Ectodermal cell (in vitro differentiated cells): ENCODE data around the gene NEO1.

Experiments
- H3K27ac ChIP-seq: 2 replicates; pipeline ENCODE4 v1.7.0; 2013; ENCODE audit warnings: mild to moderate bottlenecking, low read depth, low read length; ENCODE audit not compliant: insufficient read depth, poor library complexity, severe bottlenecking
- H3K27me3 ChIP-seq: 2 replicates; pipeline ENCODE4 v1.7.0; 2013; ENCODE audit warnings: mild to moderate bottlenecking, low read length; ENCODE audit not compliant: insufficient read depth, control insufficient read depth, poor library complexity, severe bottlenecking
- H3K36me3 ChIP-seq: one replicate; pipeline ENCODE4 v1.7.0; 2013; ENCODE audit warnings: low read length; ENCODE audit not compliant: control insufficient read depth, insufficient read depth
- H3K4me1 ChIP-seq: one replicate; pipeline ENCODE4 v1.7.0; 2013; ENCODE audit warnings: low read length; ENCODE audit not compliant: control insufficient read depth, insufficient read depth
- H3K4me3 ChIP-seq: 2 replicates; pipeline ENCODE4 v1.7.0; 2013; ENCODE audit warnings: low read depth, low read length, control low read depth; ENCODE audit not compliant: insufficient read depth
- H3K9me3 ChIP-seq: 2 replicates; pipeline ENCODE4 v1.7.0; 2013; ENCODE audit warnings: mild to moderate bottlenecking, low read length, moderate library complexity; ENCODE audit not compliant: control insufficient read depth
- WGBS, 2 experiments: methylation state at CpG; one replicate each; pipeline ENCODE4 v1.1.7; 2013; ENCODE audit warnings: missing lambda C conversion rate in 2 of 2; 5-methylcytosine and 5-hydroxymethylcytosine counted together

NEO1 gene

GRCh38 chr15:73323956-73324355, 271.7 kb downstream of the NEO1 start:
- H3K27ac ChIP-seq: no peak overlapping the region
- H3K36me3 ChIP-seq: no peaks in the 10 kb centered on the region
- H3K9me3 ChIP-seq: no peaks in the 10 kb centered on the region
- 94 to 95% methylated on average over 16 of the region's 16 CpGs for WGBS, 2 experiments
- no peaks in the 10 kb centered on the region for H3K4me1 ChIP-seq
- H3K27me3 ChIP-seq: no peaks in the 10 kb centered on the region
- H3K4me3 ChIP-seq: no peak overlapping the region

- Histone ChIP-seq H3K4me3 (no peak overlapping the region), H3K27me3 (no peaks in the 10 kb centered on the region), H3K27ac (no peak overlapping the region), H3K9me3 (no peaks in the 10 kb centered on the region), H3K4me1 (no peaks in the 10 kb centered on the region), H3K36me3 (no peaks in the 10 kb centered on the region)
- 94 to 95% methylated on average over 16 of the region's 16 CpGs for WGBS, 2 experiments
Observed at GRCh38 chr15:73324496-73325170, 272.4 kb downstream of the NEO1 start.

DNA sequence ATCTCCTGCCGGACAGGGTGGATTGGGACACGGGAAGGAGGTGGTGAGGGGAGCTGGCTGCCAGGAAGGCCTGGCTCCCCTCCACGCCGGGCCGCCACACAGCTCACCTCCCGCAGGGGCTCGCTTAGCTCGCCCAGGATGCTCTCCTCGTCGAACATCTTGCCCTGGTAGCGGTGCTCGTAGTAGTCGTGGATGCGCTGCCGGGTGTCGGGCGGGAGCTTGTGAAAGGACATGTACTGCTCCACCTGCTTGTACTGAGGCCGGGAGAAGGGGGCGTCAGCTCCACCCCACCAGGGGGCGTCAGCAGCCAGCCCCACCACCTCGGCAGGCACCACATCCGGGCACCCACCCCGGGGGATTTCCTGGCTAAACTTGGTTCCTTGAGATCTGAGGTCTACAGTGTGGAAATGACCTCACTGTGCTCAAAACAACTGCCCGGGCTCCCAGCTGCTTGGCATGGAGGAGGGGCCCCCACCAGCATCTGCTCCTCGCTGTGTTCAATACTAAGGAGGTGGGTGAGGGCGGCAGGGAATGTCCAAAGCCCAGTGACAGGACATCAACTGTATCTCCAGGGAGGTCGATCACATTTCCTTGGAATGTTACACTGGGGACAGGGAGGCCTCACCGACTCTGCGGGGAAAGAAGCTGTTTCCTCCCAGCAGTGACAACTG, 273.1 kb downstream of the NEO1 start:
- no peaks in the 10 kb centered on the region for H3K27me3 ChIP-seq
- no peaks in the 10 kb centered on the region for H3K36me3 ChIP-seq
- H3K4me3 ChIP-seq: no peak overlapping the region
- no peaks in the 10 kb centered on the region for H3K9me3 ChIP-seq
- H3K27ac ChIP-seq: no peak overlapping the region
- 90 to 92% methylated on average over 29 of the region's 29 CpGs for WGBS, 2 experiments
- no peaks in the 10 kb centered on the region for H3K4me1 ChIP-seq

DNA sequence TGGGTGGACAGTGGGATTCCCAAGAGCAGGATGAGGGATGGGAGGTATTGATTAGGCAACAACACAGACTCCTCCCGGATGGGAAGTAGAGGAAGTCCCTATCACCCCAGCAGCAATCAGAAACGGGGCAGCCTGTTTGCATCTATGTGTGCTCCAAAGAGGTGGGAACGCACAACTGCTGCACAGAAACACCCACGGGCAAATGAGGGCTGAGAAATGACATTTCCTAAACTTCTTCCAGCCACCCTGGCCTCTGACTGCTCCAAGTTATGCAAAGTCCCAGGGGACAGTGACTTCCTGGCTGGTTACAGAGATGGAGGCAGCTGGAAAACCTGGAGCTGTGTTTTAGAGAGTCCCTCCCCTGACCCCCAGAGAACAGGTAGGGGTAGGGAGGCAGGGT, 273.9 kb downstream of the NEO1 start:
- no peaks in the 10 kb centered on the region for H3K9me3 ChIP-seq
- H3K4me3 ChIP-seq: no peak overlapping the region
- H3K36me3 ChIP-seq: no peaks in the 10 kb centered on the region
- 88 to 90% methylated on average over 4 of the region's 4 CpGs for WGBS, 2 experiments
- H3K4me1 ChIP-seq: peaks cover 6% of the 10 kb centered on the region
- H3K27me3 ChIP-seq: no peaks in the 10 kb centered on the region
- no peak overlapping the region for H3K27ac ChIP-seq

DNA sequence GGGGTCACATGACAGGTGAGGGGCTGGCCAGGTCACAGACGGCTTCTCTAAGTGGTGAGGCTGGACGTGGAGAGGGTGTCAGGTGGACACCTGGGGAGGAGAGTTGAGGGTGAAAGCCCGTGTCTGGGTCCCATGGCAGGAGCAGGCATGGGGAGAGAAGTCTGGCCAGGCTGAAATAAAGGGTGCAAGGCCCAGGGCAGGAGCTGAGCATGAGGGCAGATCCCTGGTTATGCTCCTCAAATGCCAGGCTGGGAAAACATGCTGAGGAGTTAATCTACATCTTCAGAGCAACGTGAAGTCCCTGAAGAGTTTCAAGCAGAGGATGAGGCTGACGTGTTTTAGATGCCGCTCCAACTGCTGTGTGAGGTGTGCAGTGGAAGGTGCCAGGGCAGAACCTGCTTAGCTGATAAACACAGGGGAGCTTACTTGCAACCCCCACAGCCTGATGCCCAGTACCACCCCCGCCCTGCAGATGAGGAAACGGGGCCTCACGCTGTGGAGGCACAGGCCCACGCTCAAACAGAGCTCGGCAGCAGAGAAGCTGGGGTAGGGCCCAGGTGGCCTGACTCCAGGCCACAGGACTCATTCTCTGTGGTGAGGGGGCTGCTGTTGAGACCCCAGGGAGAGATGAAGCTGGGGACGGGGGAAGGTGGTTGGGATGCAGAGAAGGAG, 276.0 kb downstream of the NEO1 start:
- 93 to 94% methylated on average over 12 of the region's 12 CpGs for WGBS, 2 experiments

DNA sequence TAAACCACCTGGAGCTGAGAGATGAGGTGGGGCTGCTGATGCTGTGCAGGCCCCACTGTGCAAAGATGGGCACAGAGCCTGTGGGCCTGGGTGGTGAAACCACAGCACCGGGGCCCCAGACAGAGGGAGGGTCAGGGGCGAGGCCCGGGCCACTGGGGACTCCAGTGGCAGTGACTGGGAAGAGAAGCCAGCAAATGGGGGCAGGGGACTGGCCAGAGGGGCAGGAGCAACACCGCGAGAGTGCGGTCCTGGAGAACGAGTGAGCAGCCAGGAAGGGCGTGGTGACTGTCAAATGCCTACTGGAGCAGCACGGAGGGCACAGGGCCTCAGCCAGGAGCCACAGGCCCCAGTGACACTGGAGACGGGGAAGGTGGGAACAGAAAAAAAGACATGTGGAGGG, 276.7 kb downstream of the NEO1 start:
- Histone ChIP-seq H3K27ac (no peak overlapping the region), H3K4me1 (peaks cover 6% of the 10 kb centered on the region), H3K36me3 (no peaks in the 10 kb centered on the region), H3K4me3 (no peak overlapping the region), H3K27me3 (no peaks in the 10 kb centered on the region), H3K9me3 (no peaks in the 10 kb centered on the region)
- 90 to 95% methylated on average over 10 of the region's 10 CpGs for WGBS, 2 experiments

More for the DNA sequence above, 276.0 kb downstream of the NEO1 start:
- H3K4me1 ChIP-seq: peaks cover 6% of the 10 kb centered on the region
- no peak overlapping the region for H3K4me3 ChIP-seq
- H3K27ac ChIP-seq: no peak overlapping the region
- no peaks in the 10 kb centered on the region for H3K9me3 ChIP-seq
- H3K36me3 ChIP-seq: no peaks in the 10 kb centered on the region
- no peaks in the 10 kb centered on the region for H3K27me3 ChIP-seq

DNA sequence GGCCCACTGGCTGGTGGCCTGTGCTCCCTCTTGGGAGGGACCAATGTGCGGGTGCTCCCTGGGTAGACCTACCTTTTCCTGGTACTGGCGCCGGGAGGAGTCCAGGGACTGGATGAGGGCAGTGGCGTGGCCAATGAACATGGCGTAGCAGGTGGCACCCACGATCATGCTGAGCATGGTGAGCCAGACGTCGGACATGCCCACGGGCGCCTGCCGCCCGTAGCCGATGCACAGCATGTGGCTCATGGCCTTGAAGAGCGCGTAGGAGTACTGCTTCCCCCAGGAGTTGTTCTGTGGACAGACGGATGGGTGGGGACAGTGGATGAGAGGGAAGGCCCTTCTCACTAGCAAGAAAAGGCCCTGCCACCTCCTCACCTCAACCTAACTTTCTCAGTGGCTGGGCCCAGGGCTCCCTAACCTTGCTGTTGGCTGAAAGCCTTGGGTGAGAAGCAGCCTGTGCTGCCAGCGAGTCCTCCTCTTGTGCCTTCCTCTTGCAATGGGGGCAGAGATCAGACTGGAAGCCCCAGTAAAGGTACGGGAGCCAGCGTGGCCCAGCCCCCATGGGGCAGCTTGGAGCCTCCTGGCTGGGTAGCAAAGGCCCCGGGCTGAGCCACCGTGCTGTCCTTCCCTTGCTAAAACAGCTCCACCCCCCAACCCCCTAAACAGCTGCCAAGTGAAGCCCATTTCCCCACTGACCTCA, 277.4 kb downstream of the NEO1 start:
- peaks cover 6% of the 10 kb centered on the region for H3K4me1 ChIP-seq
- H3K4me3 ChIP-seq: no peak overlapping the region
- no peaks in the 10 kb centered on the region for H3K9me3 ChIP-seq
- no peaks in the 10 kb centered on the region for H3K36me3 ChIP-seq
- whole genome bisulfite sequencing, 2 experiments: 89 to 91% methylated on average over 21 of the region's 21 CpGs
- no peak overlapping the region for H3K27ac ChIP-seq
- no peaks in the 10 kb centered on the region for H3K27me3 ChIP-seq

- no peak overlapping the region for H3K4me3 ChIP-seq
- H3K27me3 ChIP-seq: no peaks in the 10 kb centered on the region
- H3K9me3 ChIP-seq: no peaks in the 10 kb centered on the region
- peaks cover 6% of the 10 kb centered on the region for H3K4me1 ChIP-seq
- no peak overlapping the region for H3K27ac ChIP-seq
- no peaks in the 10 kb centered on the region for H3K36me3 ChIP-seq
- 81 to 83% methylated on average over 15 of the region's 15 CpGs for WGBS, 2 experiments
Observed at GRCh38 chr15:73330206-73331051, 278.2 kb downstream of the NEO1 start.

- no peaks in the 10 kb centered on the region for H3K9me3 ChIP-seq
- H3K4me1 ChIP-seq: peaks cover 6% of the 10 kb centered on the region
- H3K4me3 ChIP-seq: no peak overlapping the region
- no peaks in the 10 kb centered on the region for H3K36me3 ChIP-seq
- H3K27ac ChIP-seq: no peak overlapping the region
- 90 to 92% methylated on average over 5 of the region's 5 CpGs for WGBS, 2 experiments
- H3K27me3 ChIP-seq: no peaks in the 10 kb centered on the region
Observed at GRCh38 chr15:73331501-73331900, 279.2 kb downstream of the NEO1 start.
